SW 1271 (cell line): ENCODE results near the gene PPP4R4.

Experiments
- DNase-seq, 2 experiments: peaks; one replicate each; lab custom pipeline; 2025; lab: John Stamatoyannopoulos, UW

The PPP4R4 gene

GRCh38 chr14:94173885-94174603, at the start of gene PPP4R4:
Gene PPP4R4 (plus strand): TSS chr14:94174322. CDS start chr14:94174466, 144 bp downstream.
- DNase-seq = peak; percentile 78 to 88

GRCh38 chr14:94124582-94125377, 49.3 kb upstream of the PPP4R4 start:
- DNase-seq = no peak

GRCh38 chr14:94125659-94126418, 48.3 kb upstream of the PPP4R4 start:
- no peak for DNase-seq

GRCh38 chr14:94126419-94126677, 47.8 kb upstream of the PPP4R4 start:
- no peak for DNase-seq

- no peak for DNase-seq
Observed at GRCh38 chr14:94126800-94127199, 47.3 kb upstream of the PPP4R4 start.

- no peak for DNase-seq
Observed at GRCh38 chr14:94127330-94127729, 46.8 kb upstream of the PPP4R4 start.

- no peak for DNase-seq
Observed at GRCh38 chr14:94128216-94128839, 45.8 kb upstream of the PPP4R4 start.

GRCh38 chr14:94129111-94129757, 44.9 kb upstream of the PPP4R4 start, which contains the start of gene IFI27L2:
Gene IFI27L2 (minus strand): TSS chr14:94129604. CDS start chr14:94129564, 40 bp downstream.
- peak; percentile 74 to 86 for DNase-seq

- DNase-seq = peak; percentile 43 to 72
Observed at GRCh38 chr14:94129758-94130414, 44.2 kb upstream of the PPP4R4 start.

GRCh38 chr14:94132285-94132887, 41.7 kb upstream of the PPP4R4 start:
- peak in 1 of 2 experiments; percentile 82 for DNase-seq

GRCh38 chr14:94135476-94135875, 38.6 kb upstream of the PPP4R4 start:
- DNase-seq = no peak

- peak; percentile 61 to 71 for DNase-seq
Observed at GRCh38 chr14:94136575-94137331, 37.4 kb upstream of the PPP4R4 start.

- DNase-seq = no peak
Observed at GRCh38 chr14:94138251-94138650, 35.9 kb upstream of the PPP4R4 start.

GRCh38 chr14:94139006-94139405, 35.1 kb upstream of the PPP4R4 start:
- DNase-seq = no peak

- DNase-seq = no peak
Observed at GRCh38 chr14:94139421-94139820, 34.7 kb upstream of the PPP4R4 start.

GRCh38 chr14:94142247-94142646, 31.9 kb upstream of the PPP4R4 start:
- no peak for DNase-seq

GRCh38 chr14:94142836-94143235, 31.3 kb upstream of the PPP4R4 start:
- DNase-seq = no peak

GRCh38 chr14:94143239-94143638, 30.9 kb upstream of the PPP4R4 start:
- peak in 1 of 2 experiments; percentile 7 for DNase-seq

- no peak for DNase-seq
Observed at GRCh38 chr14:94143711-94144110, 30.4 kb upstream of the PPP4R4 start.

GRCh38 chr14:94144765-94145164, 29.4 kb upstream of the PPP4R4 start:
- DNase-seq = no peak
